NCI-H2227 (cell line): ENCODE results near the gene SYCE3.
A peak's percentile ranks its signal among the peaks of the same experiment; 100 is the strongest.

Experiments
- DNase-seq: peaks from one replicate; lab custom pipeline; 2025; ENCODE audit not compliant: unreplicated experiment; lab: John Stamatoyannopoulos, UW

Gene SYCE3

GRCh38 chr22:50532824-50533796, 29.6 kb downstream of the SYCE3 start:
- DNase-seq = no peak

DNA sequence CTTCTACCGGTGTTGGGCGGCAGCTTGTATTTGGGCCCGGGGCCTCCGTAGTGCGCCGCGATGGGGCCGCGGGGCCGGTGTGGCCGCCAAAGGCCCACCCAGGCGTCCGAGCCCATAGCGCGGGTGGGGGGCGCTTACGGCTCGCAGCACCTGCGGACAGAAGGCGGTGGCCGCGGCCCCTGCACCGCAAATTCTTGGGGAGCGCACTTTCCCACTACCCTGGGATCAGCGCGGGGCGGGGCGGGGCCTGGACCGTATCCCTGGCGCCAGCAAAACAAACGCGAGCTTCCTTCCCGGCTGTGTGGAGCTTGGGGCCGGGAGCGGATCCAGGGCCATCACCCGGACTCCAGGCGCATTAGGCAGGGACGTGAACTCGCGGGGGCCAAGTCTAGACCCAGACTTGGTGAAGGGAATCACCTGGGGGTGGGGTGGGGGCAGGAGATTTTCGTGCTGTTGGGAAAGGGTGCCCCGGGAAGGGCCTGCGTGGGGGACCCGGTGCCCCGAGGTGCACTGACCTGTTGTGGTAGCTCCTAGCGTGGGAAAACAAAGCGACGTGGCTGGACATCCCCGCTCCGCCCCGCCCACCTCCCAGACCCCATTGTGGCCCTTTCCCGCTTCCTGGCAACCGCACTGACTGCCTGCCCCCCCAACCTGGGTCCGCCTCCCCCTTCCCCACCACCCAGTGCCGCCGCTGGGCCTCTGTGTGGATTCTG, 30.6 kb downstream of the SYCE3 start:
- peak; percentile 50 for DNase-seq

- peak; percentile 50 for DNase-seq
Measured at GRCh38 chr22:50531546-50531961, 31.2 kb downstream of the SYCE3 start.

DNA sequence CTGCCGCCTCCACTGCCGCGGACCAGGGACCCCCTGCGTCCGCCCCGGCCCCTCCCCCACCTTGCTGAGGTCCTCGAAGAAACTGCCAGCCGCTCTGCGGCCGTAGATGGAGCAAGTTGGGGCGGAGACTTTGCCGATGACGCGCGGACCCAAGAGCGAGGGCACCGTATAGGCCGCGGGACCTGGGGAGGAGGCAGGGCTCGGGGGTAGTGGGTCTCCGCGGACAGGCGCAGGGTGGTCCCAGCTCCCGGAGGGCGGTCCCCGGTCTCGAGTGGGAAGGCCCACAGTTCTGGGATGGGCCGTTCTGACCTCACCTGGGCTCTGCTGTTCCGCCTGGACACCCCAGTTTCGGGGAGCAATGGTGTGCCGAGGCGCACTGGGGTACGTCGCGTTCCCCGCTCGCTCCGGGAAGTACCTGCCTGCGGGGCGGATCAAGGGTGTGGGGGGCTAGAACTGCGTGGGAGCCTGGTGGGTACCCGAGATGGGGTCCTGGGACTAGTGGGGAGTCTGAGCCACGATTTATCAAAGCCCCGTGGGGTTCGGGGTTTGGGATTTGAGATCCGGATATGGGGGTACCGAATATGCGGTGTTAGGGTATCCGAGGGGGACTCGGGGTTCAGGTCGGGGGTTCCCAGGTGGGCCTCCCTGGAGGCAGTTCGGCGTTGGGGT, 31.7 kb downstream of the SYCE3 start:
- DNase-seq = no peak

GRCh38 chr22:50530580-50530876, 32.2 kb downstream of the SYCE3 start:
- no peak for DNase-seq

- DNase-seq = no peak
Measured at GRCh38 chr22:50529897-50530579, 32.7 kb downstream of the SYCE3 start, which contains the start of gene TYMP. TSS of gene TYMP (minus strand) at chr22:50530012. CDS start at chr22:50529709, 303 bp downstream.

DNA sequence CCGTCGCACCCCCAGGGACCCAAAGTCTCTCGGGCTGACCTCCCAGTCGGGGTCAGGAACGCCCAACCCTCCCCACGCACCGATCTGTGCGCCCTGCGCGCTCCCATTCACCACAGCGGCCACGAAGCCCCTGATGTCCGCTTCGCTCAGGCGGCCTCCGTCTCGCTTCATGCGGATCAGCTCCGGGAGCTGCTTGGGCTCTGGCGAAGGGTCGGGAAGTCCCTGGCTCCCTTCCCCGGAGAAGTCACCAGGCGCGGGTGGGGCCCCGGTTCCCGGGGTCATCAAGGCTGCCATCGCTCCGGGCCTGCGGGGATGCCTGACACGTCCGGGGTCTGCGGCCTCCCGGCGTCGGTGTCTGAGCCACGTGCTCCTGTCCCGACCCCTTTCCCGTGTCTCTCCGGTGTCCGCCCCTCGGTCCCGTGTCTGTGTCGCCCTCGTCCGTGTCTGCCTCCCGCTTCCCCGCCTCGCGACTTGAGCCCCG, 33.3 kb downstream of the SYCE3 start:
- no peak for DNase-seq

- DNase-seq = no peak
Measured at GRCh38 chr22:50528682-50529415, 33.9 kb downstream of the SYCE3 start.

- DNase-seq = no peak
Measured at GRCh38 chr22:50527921-50528681, 34.6 kb downstream of the SYCE3 start.

DNA sequence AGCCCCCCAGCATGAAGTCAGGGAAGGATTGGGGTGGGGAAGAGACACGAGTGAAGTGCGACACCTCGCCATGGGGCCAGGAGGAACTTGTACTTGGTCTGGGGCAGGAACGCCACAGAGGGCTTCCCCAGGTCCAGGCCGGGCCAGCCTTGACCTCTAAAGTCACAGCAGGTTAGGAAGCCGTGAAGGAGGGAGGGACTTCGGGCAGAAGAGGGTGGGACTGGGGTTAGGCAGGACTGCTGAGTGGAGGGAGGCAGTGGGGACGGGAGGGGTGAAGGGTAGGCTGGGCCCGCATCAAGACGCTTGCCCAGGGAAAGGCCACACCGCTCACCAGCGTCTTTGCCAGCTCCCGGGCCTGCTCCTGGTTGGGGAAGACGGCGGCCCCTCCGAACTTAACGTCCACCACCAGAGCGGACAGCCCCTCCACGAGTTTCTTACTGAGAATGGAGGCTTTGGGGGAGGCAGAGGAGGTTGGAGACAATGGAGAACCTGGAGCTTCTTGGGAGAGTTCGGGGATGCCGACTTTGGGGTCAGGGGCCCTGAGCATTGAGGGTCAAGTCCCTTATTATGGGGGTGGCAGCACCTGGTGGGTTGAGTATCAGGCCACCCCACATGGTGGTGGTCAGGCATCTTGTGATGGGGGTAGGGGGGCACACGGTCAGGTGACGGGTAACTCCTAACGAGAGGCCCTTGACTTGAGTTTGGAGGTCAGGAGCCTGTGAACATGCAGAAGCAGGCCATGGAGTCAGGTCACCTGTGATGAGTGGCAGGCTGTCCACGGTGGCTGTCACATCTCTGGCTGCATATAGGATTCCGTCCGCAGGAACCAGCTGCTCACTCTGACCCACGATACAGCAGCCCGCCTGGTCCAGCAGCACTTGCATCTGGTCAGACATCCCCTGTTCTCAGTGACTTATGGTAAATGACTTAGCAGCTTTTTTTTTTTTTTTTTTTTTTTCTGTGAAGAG, 35.6 kb downstream of the SYCE3 start:
- no peak for DNase-seq

- DNase-seq = peak; percentile 80
Measured at GRCh38 chr22:50526108-50526833, 36.4 kb downstream of the SYCE3 start.

DNA sequence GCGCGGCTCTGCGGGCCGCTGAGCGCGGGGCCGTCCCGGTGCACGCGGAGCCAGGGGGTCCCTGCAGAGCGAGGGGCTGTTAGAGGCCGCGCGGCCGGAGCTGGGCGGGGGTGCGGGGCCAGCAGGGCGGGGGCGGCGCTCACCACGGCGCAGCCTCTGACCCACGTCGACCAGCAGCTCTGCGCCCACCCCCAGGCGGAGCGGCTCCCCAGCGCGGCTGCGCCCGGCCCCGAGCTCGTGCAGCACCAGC, 36.9 kb downstream of the SYCE3 start:
- DNase-seq = no peak

GRCh38 chr22:50525104-50525857, 37.4 kb downstream of the SYCE3 start, which contains the start of gene SCO2:
TSS of gene SCO2 (minus strand) at chr22:50525598. CDS start at chr22:50524411, 1,187 bp downstream.
- peak; percentile 96 for DNase-seq

DNA sequence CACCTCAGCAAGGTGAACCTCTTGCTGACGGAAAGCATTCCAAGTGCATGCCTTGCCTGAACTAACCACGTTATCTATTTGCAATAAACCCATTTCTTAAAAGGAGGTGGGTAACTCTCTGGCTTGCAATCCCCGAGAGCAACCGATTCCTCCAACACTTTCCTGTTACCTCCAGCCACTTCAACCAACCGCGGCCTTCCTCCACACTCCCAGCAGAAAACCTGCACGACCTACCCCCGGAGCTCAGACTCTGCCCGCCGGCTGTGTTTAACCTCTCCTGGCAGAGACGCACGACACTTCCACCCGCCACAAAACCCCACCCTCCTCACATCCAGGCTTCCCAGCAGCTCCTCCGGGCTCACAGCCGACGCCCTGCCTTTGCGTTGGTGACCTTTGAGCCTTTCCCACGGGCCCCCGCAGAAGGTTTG, 38.0 kb downstream of the SYCE3 start:
- no peak for DNase-seq

GRCh38 chr22:50523806-50524675, 38.7 kb downstream of the SYCE3 start:
- no peak for DNase-seq

- no peak for DNase-seq
Measured at GRCh38 chr22:50523458-50523805, 39.3 kb downstream of the SYCE3 start.
